ENCODE results near the gene MRM1. TPM values are rescaled to one million over a fixed set of nuclear protein-coding genes. Genes with fewer than 3 reads are reported as not detected.

MRM1 gene
- total RNA-seq, 1 donor from 2014 or later: 9.7 TPM

GRCh38 chr17:36653856-36654255 lies 52.5 kb downstream of the MRM1 start:
- Mint-ChIP-seq H3K4me3 (no peak overlapping the region), H3K4me1 (ENCODE audit: unreplicated experiment) (peaks cover 11% of the 10 kb centered on the region), H3K27ac (no peak overlapping the region), H3K27me3 (peaks cover 55% of the 10 kb centered on the region), H3K9me3 (no peaks in the 10 kb centered on the region), H3K36me3 (no peaks in the 10 kb centered on the region)
- no peak for TF ChIP-seq CTCF (conservative IDR thresholded peaks at IDR 0.05)
- no peak for DNase-seq (ENCODE audit: extremely low spot score, unreplicated experiment)

GRCh38 chr17:36655726-36656125 lies 54.3 kb downstream of the MRM1 start:
- Mint-ChIP-seq H3K4me3 (no peak overlapping the region), H3K36me3 (no peaks in the 10 kb centered on the region), H3K27ac (no peak overlapping the region), H3K27me3 (peaks cover 60% of the 10 kb centered on the region), H3K4me1 (ENCODE audit: unreplicated experiment) (peaks cover 15% of the 10 kb centered on the region), H3K9me3 (no peaks in the 10 kb centered on the region)
- TF ChIP-seq CTCF (conservative IDR thresholded peaks at IDR 0.05): no peak
- DNase-seq (ENCODE audit: extremely low spot score, unreplicated experiment): no peak

- H3K27ac Mint-ChIP-seq: peak overlapping the region; percentile 51
- no peaks in the 10 kb centered on the region for H3K9me3 Mint-ChIP-seq
- H3K27me3 Mint-ChIP-seq: peaks cover 62% of the 10 kb centered on the region
- TF ChIP-seq CTCF (conservative IDR thresholded peaks at IDR 0.05): no peak
- no peaks in the 10 kb centered on the region for H3K36me3 Mint-ChIP-seq
- H3K4me3 Mint-ChIP-seq: peak overlapping the region; percentile 80
- H3K4me1 Mint-ChIP-seq (ENCODE audit: unreplicated experiment): peaks cover 29% of the 10 kb centered on the region
- DNase-seq (ENCODE audit: extremely low spot score, unreplicated experiment): no peak
Measured at GRCh38 chr17:36657390-36657762, 56.0 kb downstream of the MRM1 start.

- Mint-ChIP-seq H3K9me3 (no peaks in the 10 kb centered on the region), H3K36me3 (no peaks in the 10 kb centered on the region), H3K27me3 (peaks cover 66% of the 10 kb centered on the region), H3K27ac (peak overlapping the region; percentile 51), H3K4me3 (peak overlapping the region; percentile 80), H3K4me1 (ENCODE audit: unreplicated experiment) (peaks cover 29% of the 10 kb centered on the region)
- TF ChIP-seq CTCF (conservative IDR thresholded peaks at IDR 0.05): peak; percentile 49
- no peak for DNase-seq (ENCODE audit: extremely low spot score, unreplicated experiment)
Measured at GRCh38 chr17:36657763-36658490, 56.5 kb downstream of the MRM1 start.

Other genes with a start within 250 kb of the MRM1 start
- gene TBC1D3H, start 213.1 kb upstream of the MRM1 start, total RNA-seq (ENCODE audit: low replicate concordance): not detected in 2 replicates
- 34.6 and 43.3 TPM in 2 replicates for gene ZNHIT3, start 114.9 kb upstream of the MRM1 start, total RNA-seq (ENCODE audit: low replicate concordance)
- 71.3 and 94.7 TPM in 2 replicates for gene MYO19, start 66.7 kb upstream of the MRM1 start, total RNA-seq (ENCODE audit: low replicate concordance)
- gene PIGW, start 66.6 kb upstream of the MRM1 start, total RNA-seq (ENCODE audit: low replicate concordance): 11.1 and 13.5 TPM in 2 replicates
- 63.7 and 72.0 TPM in 2 replicates for gene GGNBP2, start 56.7 kb upstream of the MRM1 start, total RNA-seq (ENCODE audit: low replicate concordance)
- gene DHRS11, start 9.7 kb upstream of the MRM1 start, total RNA-seq (ENCODE audit: low replicate concordance): 30.0 and 60.0 TPM in 2 replicates